HEK293T (cell line): ENCODE results near the gene PAF1.

Source experiments
- CTCF ChIA-PET: fragments of 350-600 bp; formaldehyde crosslinking; extraction: SDS; loops from one replicate; lab custom pipeline; 2021; ENCODE audit warnings: antibody characterized with exemption, inconsistent platforms; lab: Yijun Ruan, JAX
- POLR2A ChIA-PET: fragments of 350-600 bp; formaldehyde crosslinking; extraction: SDS; loops from one replicate; lab custom pipeline; 2020; ENCODE audit warnings: antibody characterized with exemption, inconsistent platforms; lab: Yijun Ruan, JAX
- DNase-seq: peaks from one replicate; pipeline ENCODE4 v3.0.0; 2012; ENCODE audit warnings: mixed read lengths; ENCODE audit errors: extremely low spot score
- ARNT ChIP-seq: fragments of 450-650 bp; IDR thresholded peaks from 2 replicates; pipeline ENCODE4 v1.6.1; 2017; ENCODE audit warnings: mild to moderate bottlenecking
- BHLHE40 ChIP-seq: fragments of 450-650 bp; IDR thresholded peaks from 2 replicates; pipeline ENCODE4 v1.6.1; 2016; ENCODE audit warnings: mild to moderate bottlenecking, moderate library complexity, borderline replicate concordance
- CTBP1 ChIP-seq: fragments of 450-650 bp; IDR thresholded peaks from 2 replicates; pipeline ENCODE4 v1.6.1; 2016; ENCODE audit warnings: borderline replicate concordance
- ELF4 ChIP-seq: fragments of 450-650 bp; IDR thresholded peaks from 2 replicates; pipeline ENCODE4 v1.6.1; 2017; ENCODE audit warnings: antibody characterized with exemption
- FOXA1 ChIP-seq: fragments of 450-650 bp; IDR thresholded peaks from 2 replicates; pipeline ENCODE4 v1.6.1; 2016; ENCODE audit warnings: mild to moderate bottlenecking
- FOXK2 ChIP-seq: fragments of 450-650 bp; IDR thresholded peaks from 2 replicates; pipeline ENCODE4 v1.6.1; 2016; ENCODE audit warnings: mild to moderate bottlenecking
- FOXM1 ChIP-seq: fragments of 450-650 bp; IDR thresholded peaks from 2 replicates; pipeline ENCODE4 v1.6.1; 2017; ENCODE audit warnings: mild to moderate bottlenecking, borderline replicate concordance
- HDGF ChIP-seq: fragments of 450-650 bp; IDR thresholded peaks from 2 replicates; pipeline ENCODE4 v1.6.1; 2017; ENCODE audit warnings: antibody characterized with exemption, borderline replicate concordance
- L3MBTL2 ChIP-seq: fragments of 450-650 bp; conservative IDR thresholded peaks from 2 replicates; pipeline ENCODE4 v1.6.1; 2016; ENCODE audit warnings: mild to moderate bottlenecking
- LEF1 ChIP-seq: fragments of 450-650 bp; IDR thresholded peaks from 2 replicates; pipeline ENCODE4 v1.6.1; 2017; ENCODE audit warnings: mild to moderate bottlenecking, borderline replicate concordance
- NFRKB ChIP-seq: fragments of 450-650 bp; IDR thresholded peaks from 2 replicates; pipeline ENCODE4 v1.6.1; 2016; ENCODE audit warnings: mild to moderate bottlenecking, moderate library complexity
- PKNOX1 ChIP-seq: fragments of 450-650 bp; IDR thresholded peaks from 2 replicates; pipeline ENCODE4 v1.6.1; 2016
- SP1 ChIP-seq: fragments of 450-650 bp; IDR thresholded peaks from 2 replicates; pipeline ENCODE4 v1.6.1; 2017
- SUZ12 ChIP-seq: fragments of 450-650 bp; IDR thresholded peaks from 2 replicates; pipeline ENCODE4 v1.6.1; 2016; ENCODE audit warnings: mild to moderate bottlenecking
- TARDBP ChIP-seq: fragments of 450-650 bp; IDR thresholded peaks from 2 replicates; pipeline ENCODE4 v1.6.1; 2016
- ZNF384 ChIP-seq: fragments of 450-650 bp; IDR thresholded peaks from 2 replicates; pipeline ENCODE4 v1.6.1; 2016

PAF1 gene

DNA sequence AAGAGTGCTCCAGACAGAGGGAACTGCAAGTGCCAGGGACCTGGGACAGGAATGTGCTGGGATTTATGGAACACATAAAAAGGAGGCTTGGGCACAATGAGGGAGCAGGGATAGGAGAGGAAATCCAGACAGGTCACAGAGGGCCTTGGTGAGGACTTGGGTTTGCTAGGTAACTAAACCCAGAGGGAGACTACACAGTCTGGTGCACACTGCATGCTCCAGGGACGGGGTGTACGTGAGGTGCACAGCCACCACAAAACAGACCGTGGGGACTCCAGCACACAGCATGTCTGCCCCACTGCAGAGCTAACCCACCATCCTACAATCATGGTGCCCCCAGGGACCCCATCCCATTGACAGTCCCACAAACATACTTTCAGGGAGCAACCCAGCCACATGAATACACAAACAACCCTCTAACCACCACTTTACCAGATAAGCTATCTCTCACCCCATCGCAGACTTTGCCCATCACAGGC is 10.2 kb upstream of the PAF1 start:
- no peak for DNase-seq
- ChIA-PET CTCF (interaction anchor here (1.1 kb wide), 1 partner anchor 11 kb away, joined by 5 read pairs; the partner anchor contains the start of gene PLEKHG2), POLR2A (interaction anchor here (0.8 to 10.0 kb wide), 3 partner anchors 10 to 34 kb away, joined by 3 to 54 read pairs (median 3); partner anchors contain the start of genes MED29, PAF1 and RPS16)
- TF ChIP-seq NFRKB, result no peak
- TF ChIP-seq ARNT, result no peak
- TF ChIP-seq SP1, result no peak
- no peak for TF ChIP-seq BHLHE40
- TF ChIP-seq ZNF384, result no peak
- TF ChIP-seq ELF4, result no peak

- DNase-seq, result no peak
- ChIA-PET POLR2A (interaction anchor here (1.3 to 10.0 kb wide), 2 partner anchors 8 to 35 kb away, joined by 3 to 54 read pairs; partner anchors contain the start of genes MED29, PAF1 and RPS16), CTCF (no interaction called here)
- TF ChIP-seq SUZ12, result no peak
- no peak for TF ChIP-seq ELF4
- no peak for TF ChIP-seq TARDBP
- TF ChIP-seq NFRKB, result no peak
- no peak for TF ChIP-seq FOXA1
- no peak for TF ChIP-seq FOXM1
- TF ChIP-seq FOXK2, result no peak
- TF ChIP-seq SP1, result no peak
- no peak for TF ChIP-seq ARNT
Observed at GRCh38 chr19:39400061-39400460, 9.2 kb upstream of the PAF1 start.

DNA sequence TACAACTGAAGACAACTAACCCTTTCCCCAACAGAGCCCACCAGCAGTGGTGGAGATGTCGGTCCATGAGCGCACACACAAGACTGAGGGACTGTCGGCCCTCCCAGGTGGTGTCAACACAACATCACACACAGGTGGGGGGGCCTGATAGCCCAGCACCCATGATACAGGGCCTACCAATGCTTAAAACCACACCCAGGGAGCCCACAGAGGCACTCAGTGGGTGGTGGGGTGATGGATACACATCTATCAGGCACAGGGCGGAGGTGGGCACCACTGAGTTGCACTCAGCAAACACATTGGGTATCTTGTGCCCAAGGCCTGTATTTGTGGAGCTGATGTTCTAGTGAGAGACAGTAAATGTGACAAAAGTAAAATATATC is 8.8 kb upstream of the PAF1 start:
- TF ChIP-seq SUZ12, result no peak
- TF ChIP-seq HDGF, result no peak
- no peak for TF ChIP-seq L3MBTL2
- no peak for TF ChIP-seq SP1
- no peak for TF ChIP-seq NFRKB
- no peak for TF ChIP-seq ZNF384
- TF ChIP-seq CTBP1, result no peak
- no peak for TF ChIP-seq ARNT
- no peak for TF ChIP-seq ELF4
- no peak for TF ChIP-seq FOXA1
- TF ChIP-seq FOXK2, result no peak
- TF ChIP-seq LEF1, result no peak
- TF ChIP-seq TARDBP, result no peak
- TF ChIP-seq PKNOX1, result no peak
- TF ChIP-seq BHLHE40, result no peak
- TF ChIP-seq FOXM1, result no peak
- CTCF ChIA-PET, result no interaction called here
- POLR2A ChIA-PET, result interaction anchor here (0.9 to 10.0 kb wide), 2 partner anchors 12 to 36 kb away, joined by 3 to 54 read pairs; partner anchors contain the start of gene RPS16
- DNase-seq, result no peak

DNA sequence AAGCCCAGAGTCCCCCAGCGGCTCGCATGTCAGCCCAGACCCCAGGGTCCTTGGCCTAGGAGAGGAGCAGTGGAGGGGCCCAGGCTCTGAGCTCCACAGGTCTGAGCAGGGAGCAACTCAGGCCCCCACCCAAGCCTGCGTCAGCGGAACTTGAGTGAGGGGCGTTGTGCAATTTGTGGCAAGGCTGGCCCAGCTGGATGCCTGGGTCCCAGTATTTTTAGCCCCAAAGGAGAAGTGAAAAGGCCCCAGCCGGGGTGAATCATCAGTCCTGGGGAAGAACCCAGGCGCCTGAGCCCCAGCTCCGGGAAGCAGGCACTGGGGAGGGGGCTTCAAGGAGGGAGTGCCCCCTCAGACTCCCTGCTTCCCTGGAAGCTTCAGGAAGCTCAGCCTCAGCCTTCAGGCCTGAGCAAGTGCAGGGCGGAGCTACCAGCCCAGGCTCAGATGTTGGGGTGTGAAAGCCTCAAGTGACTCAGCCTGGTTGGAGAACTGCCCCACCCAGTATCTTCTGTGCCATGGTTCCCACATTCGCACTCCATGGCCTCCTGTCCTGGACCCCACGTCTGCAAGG is 7.5 kb upstream of the PAF1 start:
- no peak for DNase-seq
- CTCF ChIA-PET, result interaction anchor here (0.6 to 2.8 kb wide), 4 partner anchors 10 to 277 kb away, joined by 3 to 25 read pairs (median 6); partner anchors contain the start of gene PLEKHG2
- POLR2A ChIA-PET, result interaction anchor here (1.0 to 2.0 kb wide), 3 partner anchors 9 to 37 kb away, joined by 7 to 17 read pairs (median 9); partner anchors contain the start of genes PLEKHG2 and RPS16
- TF ChIP-seq ARNT (no peak), NFRKB (no peak), L3MBTL2 (no peak), LEF1 (no peak), HDGF (no peak)

GRCh38 chr19:39397360-39398296 is 6.7 kb upstream of the PAF1 start:
- DNase-seq, result peak; percentile 84
- POLR2A ChIA-PET, result interaction anchor here (1.0 to 2.0 kb wide), 4 partner anchors 10 to 38 kb away, joined by 5 to 17 read pairs (median 8); partner anchors contain the start of genes PLEKHG2 and RPS16
- CTCF ChIA-PET, result interaction anchor here (0.6 to 2.8 kb wide), 4 partner anchors 11 to 278 kb away, joined by 3 to 25 read pairs (median 6); partner anchors contain the start of gene PLEKHG2
- TF ChIP-seq ZNF384 (no peak), HDGF (peak; percentile 67; the same call in 1 of the 2 replicates)

- TF ChIP-seq L3MBTL2 (no peak), ZNF384 (no peak), ARNT (no peak), FOXM1 (no peak), HDGF (no peak), NFRKB (no peak), SUZ12 (no peak), FOXA1 (no peak), TARDBP (no peak), BHLHE40 (no peak), FOXK2 (no peak), PKNOX1 (no peak), ELF4 (no peak), SP1 (no peak), LEF1 (no peak), CTBP1 (no peak)
- ChIA-PET POLR2A (interaction anchor here (0.9 to 2.2 kb wide), 10 partner anchors 14 to 149 kb away, joined by 3 to 30 read pairs (median 4); partner anchors contain the start of genes EID2, PLEKHG2, RPS16 and SAMD4B), CTCF (interaction anchor here (0.9 kb wide), 1 partner anchor 22 kb away, joined by 4 read pairs; no protein-coding TSS in a partner anchor)
- no peak for DNase-seq
Observed at GRCh38 chr19:39390451-39390750, 505 bp downstream of the PAF1 start.
